Endometrium (tissue), 2 donors: Measurements from ENCODE around the gene SGF29.
A peak's percentile ranks its signal among the peaks of the same experiment; 100 is the strongest.
"Not testable (repeated sequence)": the region's sequence is repeated elsewhere in the genome, so short reads cannot be mapped to it uniquely, and the experiment has no call there.

Experiments used
- FAIRE-seq: peaks from 2 replicates; lab custom pipeline; 2012; peaks lifted over from hg19 to GRCh38; lab: Jason Lieb, UNC
- donor health status: control.
- donor health status: control.

The SGF29 gene

GRCh38 chr16:28553776-28554633 is at the start of gene SGF29:
Gene SGF29, plus strand, starts transcription at chr16:28553920. Its CDS starts 27,150 bp downstream, at chr16:28581070.
- FAIRE-seq, result peak; percentile 23

GRCh38 chr16:28504707-28505404 is 48.9 kb upstream of the SGF29 start:
- FAIRE-seq, result no peak

GRCh38 chr16:28505489-28506137 is 48.1 kb upstream of the SGF29 start:
- FAIRE-seq, result no peak

GRCh38 chr16:28511031-28511430 is 42.7 kb upstream of the SGF29 start:
- no peak for FAIRE-seq

- no peak for FAIRE-seq
Observed at GRCh38 chr16:28511801-28512789, 41.6 kb upstream of the SGF29 start.

- no peak for FAIRE-seq
Observed at GRCh38 chr16:28513484-28514181, 40.1 kb upstream of the SGF29 start.

- no peak for FAIRE-seq
Observed at GRCh38 chr16:28514246-28514645, 39.5 kb upstream of the SGF29 start.

- FAIRE-seq, result no peak
Observed at GRCh38 chr16:28520672-28521071, 33.0 kb upstream of the SGF29 start.

- FAIRE-seq, result no peak
Observed at GRCh38 chr16:28521436-28521835, 32.3 kb upstream of the SGF29 start.

- FAIRE-seq, result no peak
Observed at GRCh38 chr16:28522792-28523191, 30.9 kb upstream of the SGF29 start.

GRCh38 chr16:28524681-28525171 is 29.0 kb upstream of the SGF29 start:
- no peak for FAIRE-seq

- FAIRE-seq, result no peak
Observed at GRCh38 chr16:28526201-28527099, 27.3 kb upstream of the SGF29 start.

- FAIRE-seq, result not testable (repeated sequence)
Observed at GRCh38 chr16:28527100-28527785, 26.5 kb upstream of the SGF29 start.

- no peak for FAIRE-seq
Observed at GRCh38 chr16:28527985-28528384, 25.7 kb upstream of the SGF29 start.

- no peak for FAIRE-seq
Observed at GRCh38 chr16:28528463-28528867, 25.3 kb upstream of the SGF29 start.

GRCh38 chr16:28529124-28529523 is 24.6 kb upstream of the SGF29 start:
- FAIRE-seq, result no peak

GRCh38 chr16:28531777-28532744 is 21.7 kb upstream of the SGF29 start:
- FAIRE-seq, result no peak
